WTC11 (cell line): Measurements from ENCODE around the gene NEMP1. TPM values are rescaled to one million over a fixed set of nuclear protein-coding genes. Genes with fewer than 3 reads are reported as not detected.

Experiments used
- CREM ChIP-seq: sonication (generic); formaldehyde crosslinking; IDR thresholded peaks from 2 replicates; pipeline ENCODE4 v1.8.1; 2022; ENCODE audit warnings: mild to moderate bottlenecking, missing genetic modification reagents, moderate library complexity
- FOXP4 ChIP-seq: sonication (generic); formaldehyde crosslinking; IDR thresholded peaks from 2 replicates; pipeline ENCODE4 v1.8.0; 2022; ENCODE audit warnings: mild to moderate bottlenecking, missing genetic modification reagents
- PRRX2 ChIP-seq: fragments of 250-450 bp; sonication (Bioruptor Pico); IDR thresholded peaks from 2 replicates; pipeline ENCODE4 v1.8.0; 2021; ENCODE audit warnings: mild to moderate bottlenecking
- ZNF232 ChIP-seq: sonication (generic); formaldehyde crosslinking; IDR thresholded peaks from 2 replicates; pipeline ENCODE4 v1.8.0; 2022; ENCODE audit warnings: mild to moderate bottlenecking, missing genetic modification reagents
- total RNA-seq: library from RNA; stranded (reverse); gene quantifications from 3 replicates; pipeline ENCODE4 v1.2.3, GENCODE V29; 2021
- TF ChIP-seq, protein P1 (sequence below): sonication (generic); formaldehyde crosslinking; IDR thresholded peaks from 2 replicates; pipeline ENCODE4 v1.8.1; 2022; ENCODE audit warnings: mild to moderate bottlenecking, missing genetic modification reagents, moderate library complexity, borderline replicate concordance

Gene NEMP1
- total RNA-seq, 1 experiment from 2014 or later: 41.9 TPM

- TF ChIP-seq, protein P1, sequence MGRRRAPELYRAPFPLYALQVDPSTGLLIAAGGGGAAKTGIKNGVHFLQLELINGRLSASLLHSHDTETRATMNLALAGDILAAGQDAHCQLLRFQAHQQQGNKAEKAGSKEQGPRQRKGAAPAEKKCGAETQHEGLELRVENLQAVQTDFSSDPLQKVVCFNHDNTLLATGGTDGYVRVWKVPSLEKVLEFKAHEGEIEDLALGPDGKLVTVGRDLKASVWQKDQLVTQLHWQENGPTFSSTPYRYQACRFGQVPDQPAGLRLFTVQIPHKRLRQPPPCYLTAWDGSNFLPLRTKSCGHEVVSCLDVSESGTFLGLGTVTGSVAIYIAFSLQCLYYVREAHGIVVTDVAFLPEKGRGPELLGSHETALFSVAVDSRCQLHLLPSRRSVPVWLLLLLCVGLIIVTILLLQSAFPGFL (CRISPR knock-in tag): no peak
- no peak for TF ChIP-seq ZNF232 (CRISPR knock-in tag)
- no peak for TF ChIP-seq CREM (CRISPR knock-in tag)
- TF ChIP-seq FOXP4: 0 out of 2 replicates have a peak, but pooled peaks have one; percentile 48
- no peak for TF ChIP-seq PRRX2
These were observed 72.4 kb downstream of the NEMP1 start, which contains the start of gene ZBTB39 (continued) for GRCh38 chr12:57005980-57006808.

Other genes starting within 250 kb of the NEMP1 start
- gene SDR9C7, start 144.4 kb downstream of the NEMP1 start, total RNA-seq: not detected in 3 replicates
- gene RDH16, start 121.2 kb downstream of the NEMP1 start, total RNA-seq: 0.85 to 1.2 TPM (median 1.0 TPM) in 3 replicates
- gene ZBTB39, start 72.2 kb downstream of the NEMP1 start, total RNA-seq: 20.2 to 23.0 TPM (median 22.5 TPM) in 3 replicates
- gene TAC3, start 62.3 kb downstream of the NEMP1 start, total RNA-seq: 4.1 to 6.8 TPM (median 6.1 TPM) in 3 replicates
- 0.32 to 0.87 TPM (median 0.71 TPM) in 3 replicates for gene MYO1A, start 28.7 kb downstream of the NEMP1 start, total RNA-seq
- gene NAB2, start 10.3 kb upstream of the NEMP1 start, total RNA-seq: 16.5 to 20.5 TPM (median 17.2 TPM) in 3 replicates
- gene STAT6, start 32.6 kb upstream of the NEMP1 start, total RNA-seq: 47.0 to 50.0 TPM (median 48.9 TPM) in 3 replicates
- gene LRP1, start 49.7 kb upstream of the NEMP1 start, total RNA-seq: 107 to 120 TPM (median 112 TPM) in 3 replicates
- gene LRP1-AS, start 68.8 kb upstream of the NEMP1 start, total RNA-seq: not detected in 3 replicates
- gene NXPH4, start 138.0 kb upstream of the NEMP1 start, total RNA-seq: 3.7 to 4.9 TPM (median 4.4 TPM) in 3 replicates
- 262 to 297 TPM (median 265 TPM) in 3 replicates for gene SHMT2, start 150.9 kb upstream of the NEMP1 start, total RNA-seq
- gene STAC3, start 172.4 kb upstream of the NEMP1 start, total RNA-seq: 3.2 to 3.4 TPM (median 3.3 TPM) in 3 replicates